ENCODE measurements around the gene SERPINB5. TPM values are rescaled to one million over a fixed set of nuclear protein-coding genes. Genes with fewer than 3 reads are reported as not detected.
A peak's percentile ranks its signal among the peaks of the same experiment; 100 is the strongest.

SERPINB5 gene
- total RNA-seq, 2 donors from 2014 or later, result 3.5 to 3.7 TPM

DNA sequence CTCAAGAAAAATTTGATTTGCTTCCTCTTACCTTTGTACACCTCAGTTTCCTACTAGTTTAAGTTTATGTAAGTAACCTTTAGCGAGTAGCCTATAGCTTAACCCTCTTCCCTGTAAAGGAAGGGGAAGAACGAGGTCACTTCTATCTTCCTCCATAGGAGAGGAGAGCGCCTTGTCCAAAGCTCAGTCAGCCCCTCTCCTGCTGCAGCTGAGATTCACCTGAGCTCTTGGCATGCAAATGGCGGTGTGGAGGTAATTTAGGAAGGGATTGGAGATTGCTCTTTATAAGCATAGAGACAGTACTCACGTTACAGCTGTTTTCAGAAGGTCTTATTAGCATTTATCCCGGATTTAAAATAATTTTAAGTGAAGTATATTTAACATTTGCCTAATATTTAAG is 37.6 kb downstream of the SERPINB5 start:
- ATAC-seq, result no peak
- DNase-seq, result no peak
- intact Hi-C loops (cut with DNase I, micrococcal nuclease), result no loop called here

DNA sequence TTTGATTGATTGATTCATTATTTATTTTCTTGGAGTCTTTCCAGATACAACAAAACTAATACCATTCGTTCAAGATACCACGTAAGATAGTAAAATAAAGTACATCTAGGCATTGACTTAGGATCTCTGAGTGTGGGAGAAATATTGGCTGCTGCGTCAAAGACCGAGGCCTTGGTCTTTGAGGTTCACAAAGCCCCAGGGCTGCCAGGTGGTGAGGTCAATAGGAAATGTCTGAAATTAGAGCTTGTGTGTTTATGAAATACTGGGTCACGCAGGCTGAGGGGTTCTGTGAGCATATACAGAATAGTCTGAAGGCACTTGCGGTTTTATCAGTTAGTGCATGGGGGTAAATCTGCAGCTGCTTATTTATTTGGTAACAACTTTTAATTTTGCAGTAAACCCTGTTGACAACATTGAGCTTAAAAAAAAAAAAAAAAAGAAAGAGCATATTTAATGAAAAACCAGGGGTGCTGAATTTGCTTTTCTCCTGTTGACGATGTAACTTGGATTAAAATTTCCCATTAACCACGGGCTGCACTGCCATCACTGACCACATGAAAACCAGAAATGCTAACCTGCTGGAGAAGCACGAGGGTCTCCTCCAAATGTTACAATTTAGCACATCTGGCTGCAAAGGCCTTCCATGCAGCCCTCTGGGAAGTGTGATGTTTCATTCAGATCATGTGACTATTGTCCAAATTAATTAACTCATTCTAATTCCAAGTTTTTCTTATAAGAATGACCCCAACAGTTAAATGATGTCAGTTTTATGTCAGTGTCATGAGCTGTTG is 38.3 kb downstream of the SERPINB5 start:
- ATAC-seq (no peak), DNase-seq (no peak)
- intact Hi-C loops (cut with DNase I, micrococcal nuclease), result loop anchor here in 1 of 2 donors (5.0 kb wide), 2 partner anchors 62 to 332 kb away; no protein-coding TSS in a partner anchor

DNA sequence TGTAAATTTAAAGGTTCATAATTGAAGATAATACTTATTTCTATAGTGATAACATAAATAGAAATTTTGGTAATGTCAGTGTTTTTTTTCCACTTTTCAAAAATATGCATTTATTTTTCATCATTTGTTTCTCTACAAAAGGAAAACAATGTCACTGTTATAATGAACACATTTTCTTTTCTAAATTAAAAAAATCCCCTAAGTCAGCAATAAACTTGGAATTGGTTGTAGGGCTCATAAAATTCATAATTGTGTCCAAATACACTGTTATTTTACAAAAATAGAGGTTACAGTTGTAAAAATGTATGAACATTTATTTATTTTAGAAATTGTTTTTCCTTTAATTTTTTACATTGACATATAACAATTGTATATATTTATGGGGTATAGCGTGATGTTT is 39.0 kb downstream of the SERPINB5 start:
- no peak for ATAC-seq
- DNase-seq, result no peak
- intact Hi-C loops (cut with DNase I, micrococcal nuclease), result loop anchor here in 1 of 2 donors (5.0 kb wide), 2 partner anchors 62 to 332 kb away; no protein-coding TSS in a partner anchor

GRCh38 chr18:63518178-63519012 is 41.6 kb downstream of the SERPINB5 start:
- DNase-seq (peak in 1 of 2 donors; percentile 39), ATAC-seq (peak; percentile 80)
- intact Hi-C loops (cut with DNase I, micrococcal nuclease), result loop anchor here in 1 of 2 donors (5.0 kb wide), 2 partner anchors 59 to 329 kb away; no protein-coding TSS in a partner anchor

- ATAC-seq, result no peak
- DNase-seq, result no peak
- intact Hi-C loops (cut with DNase I, micrococcal nuclease), result no loop called here
Observed at GRCh38 chr18:63520053-63520685, 43.4 kb downstream of the SERPINB5 start.

DNA sequence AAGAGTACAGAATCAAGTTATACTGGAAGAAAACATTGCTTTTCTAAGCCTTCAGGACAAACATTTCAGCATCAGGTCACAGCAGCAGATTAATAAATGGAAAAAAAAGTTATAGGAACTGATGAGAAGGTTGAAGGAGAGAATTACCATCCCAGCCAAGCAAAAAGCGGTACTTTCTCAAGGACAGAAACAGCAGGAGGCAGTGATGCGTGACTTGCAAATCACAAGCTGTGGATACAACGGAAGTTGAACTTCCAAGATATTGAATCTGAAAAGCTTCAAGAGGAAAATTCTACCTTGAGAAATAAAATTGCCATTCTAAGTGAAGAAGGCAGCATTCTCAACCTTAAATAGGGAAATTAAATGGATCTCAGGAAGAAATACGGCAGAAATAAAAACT is 46.9 kb downstream of the SERPINB5 start:
- ATAC-seq, result no peak
- intact Hi-C loops (cut with DNase I, micrococcal nuclease), result no loop called here
- DNase-seq, result no peak

- ATAC-seq (no peak), DNase-seq (no peak)
- intact Hi-C loops (cut with DNase I, micrococcal nuclease), result no loop called here
Observed at GRCh38 chr18:63527251-63527650, 50.5 kb downstream of the SERPINB5 start.

DNA sequence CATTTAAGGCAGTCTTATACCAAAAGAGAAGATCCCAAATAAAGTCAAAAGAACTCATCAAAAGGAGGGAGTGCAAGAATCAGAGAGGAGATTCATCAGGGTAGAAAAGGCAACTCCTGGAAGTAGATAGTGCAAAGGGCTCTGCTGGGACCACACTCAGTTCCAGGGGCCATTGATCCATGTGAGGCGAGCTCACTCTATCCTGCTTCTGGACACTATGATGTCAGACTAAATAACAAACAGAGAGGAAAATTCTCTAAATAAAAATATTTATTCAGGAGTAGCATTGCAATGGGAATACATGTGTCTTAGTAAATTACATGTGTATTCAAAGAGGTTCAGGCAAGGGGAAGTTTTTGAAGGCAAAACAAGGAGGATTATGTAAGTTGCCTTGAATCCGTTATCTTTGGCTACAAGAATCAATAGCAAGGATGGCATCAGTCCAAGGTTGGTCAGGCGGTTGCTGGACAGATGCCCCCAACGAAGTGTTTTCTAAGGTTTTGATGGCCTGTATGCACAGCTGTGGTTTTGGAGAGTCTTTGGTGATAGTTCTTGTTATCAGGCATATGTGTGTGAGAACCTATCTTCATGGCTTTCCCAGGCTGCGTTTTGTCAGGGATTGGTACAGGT is 52.2 kb downstream of the SERPINB5 start:
- intact Hi-C loops (cut with DNase I, micrococcal nuclease), result no loop called here
- no peak for ATAC-seq

DNA sequence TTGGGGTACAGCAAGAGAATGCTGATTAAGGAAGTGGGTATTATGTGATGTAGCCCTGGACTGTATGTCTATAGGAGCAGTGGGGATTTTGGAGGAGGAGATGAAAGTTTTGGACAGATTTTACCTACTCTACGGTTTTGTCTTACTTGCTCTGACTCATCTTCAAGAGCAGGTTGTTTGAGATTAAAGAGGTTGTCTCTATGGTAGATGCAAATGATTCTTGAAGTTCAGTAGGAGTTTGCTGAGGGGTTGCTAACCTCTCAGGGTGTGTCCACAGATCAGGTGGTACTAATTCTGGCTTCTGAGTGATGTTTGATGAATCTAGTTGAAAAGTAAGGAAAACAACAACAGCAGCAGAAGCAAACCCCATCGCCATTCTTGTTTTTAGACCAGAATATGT is 55.7 kb downstream of the SERPINB5 start:
- intact Hi-C loops (cut with DNase I, micrococcal nuclease), result no loop called here
- no peak for ATAC-seq
- no peak for DNase-seq

More for the DNA sequence above, 52.2 kb downstream of the SERPINB5 start:
- no peak for DNase-seq

DNA sequence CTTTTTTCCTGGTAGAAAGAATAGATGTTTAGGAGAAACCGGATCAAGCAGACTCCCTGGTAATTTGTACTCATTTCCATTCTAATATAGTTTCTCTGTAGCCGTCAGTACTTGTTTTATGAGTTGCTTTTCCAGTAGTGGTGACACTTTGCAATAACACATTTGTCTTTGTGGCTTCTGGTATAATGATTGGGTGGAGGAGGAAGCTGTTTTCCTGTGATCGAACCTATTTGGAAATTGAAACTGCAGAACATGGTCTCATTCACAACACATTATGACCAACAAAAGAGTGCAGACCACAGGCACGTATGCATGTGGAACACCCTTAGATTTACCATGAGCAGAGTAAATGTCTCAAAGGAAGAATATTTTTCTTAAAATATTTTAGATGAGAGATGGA is 57.9 kb downstream of the SERPINB5 start:
- ATAC-seq (no peak), DNase-seq (no peak)
- intact Hi-C loops (cut with DNase I, micrococcal nuclease), result no loop called here

DNA sequence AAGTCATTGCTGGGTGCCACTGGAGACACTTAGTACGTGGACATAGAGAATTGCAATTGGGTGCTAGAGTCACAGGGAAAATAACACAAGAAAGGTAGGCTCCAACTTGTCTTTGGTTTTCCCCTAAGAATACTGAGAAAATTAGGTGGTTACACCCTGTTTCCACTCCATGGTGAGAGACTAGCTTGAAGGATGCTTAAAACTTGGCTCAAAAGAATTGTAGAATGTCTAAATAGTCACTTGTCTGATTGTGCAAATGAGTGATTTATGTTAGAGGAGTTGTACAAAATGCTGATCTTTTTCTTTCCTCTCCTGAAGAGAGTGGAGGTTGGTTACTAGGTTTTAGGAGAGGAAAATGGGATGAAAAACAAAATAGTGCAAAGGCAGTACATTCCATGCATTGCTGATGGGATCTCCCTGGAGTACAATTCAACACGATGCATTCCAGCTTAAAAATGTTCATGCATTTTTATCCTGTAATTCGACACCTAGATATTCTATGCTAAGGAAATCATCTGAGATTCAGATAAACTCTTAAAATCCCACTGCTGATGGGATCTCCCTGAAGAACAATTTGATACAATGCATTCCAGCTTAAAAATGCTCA is 63.2 kb downstream of the SERPINB5 start:
- ATAC-seq (no peak), DNase-seq (no peak)
- intact Hi-C loops (cut with DNase I, micrococcal nuclease), result no loop called here

DNA sequence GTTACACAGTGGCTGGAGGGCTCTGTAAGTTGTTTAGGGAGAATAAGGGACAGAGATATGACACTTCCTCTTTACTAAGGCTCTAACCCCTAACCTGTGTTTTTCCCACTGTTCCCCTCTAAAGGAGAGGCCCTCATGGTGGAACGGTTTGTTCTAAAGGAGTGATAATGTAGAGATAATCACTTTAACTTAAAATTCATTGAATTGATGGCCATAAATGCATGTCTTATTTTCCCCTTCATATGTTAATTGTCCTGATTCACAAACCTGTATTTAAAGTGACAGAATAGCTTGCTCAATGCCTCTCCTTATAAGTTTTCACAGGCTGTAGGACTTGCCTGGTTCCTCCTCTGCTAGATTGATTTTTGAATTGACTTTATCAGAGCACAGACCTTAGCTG is 65.3 kb downstream of the SERPINB5 start, which contains the start of gene SERPINB12:
Gene SERPINB12 (plus strand): TSS at position 301 of the 400 bp plus-strand sequence. CDS start 13,791 bp downstream, outside the sequence.
- no peak for ATAC-seq
- intact Hi-C loops (cut with DNase I, micrococcal nuclease), result no loop called here

GRCh38 chr18:63544017-63544416 is 67.3 kb downstream of the SERPINB5 start:
- ATAC-seq, result no peak
- intact Hi-C loops (cut with DNase I, micrococcal nuclease), result no loop called here
- DNase-seq, result no peak

More for the DNA sequence above, 65.3 kb downstream of the SERPINB5 start, which contains the start of gene SERPINB12:
- DNase-seq, result no peak

- no peak for ATAC-seq
- intact Hi-C loops (cut with DNase I, micrococcal nuclease), result no loop called here
Observed at GRCh38 chr18:63545000-63545399, 68.2 kb downstream of the SERPINB5 start.

GRCh38 chr18:63550068-63550467 is 73.3 kb downstream of the SERPINB5 start:
- DNase-seq, result no peak
- intact Hi-C loops (cut with DNase I, micrococcal nuclease), result no loop called here
- ATAC-seq, result no peak

More at GRCh38 chr18:63545000-63545399, 68.2 kb downstream of the SERPINB5 start:
- no peak for DNase-seq

DNA sequence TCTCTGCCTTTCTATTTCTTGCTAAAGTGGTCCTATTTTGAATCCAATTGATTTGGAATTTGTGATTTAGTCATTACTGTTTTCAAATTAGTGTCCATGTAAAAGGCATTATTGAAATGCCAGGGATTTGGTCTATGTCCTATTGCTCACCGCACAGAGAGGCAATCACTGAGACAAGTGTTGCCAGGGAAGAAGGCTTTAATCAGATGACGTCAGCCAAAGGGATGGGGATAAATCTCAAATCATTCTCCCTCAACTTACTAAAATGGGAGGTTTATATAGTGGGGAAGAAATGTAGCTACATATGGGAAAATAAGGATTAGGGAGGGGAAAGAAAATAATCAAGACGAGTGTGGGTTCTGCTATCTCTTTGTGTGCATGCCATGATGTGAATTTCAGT is 75.0 kb downstream of the SERPINB5 start:
- intact Hi-C loops (cut with DNase I, micrococcal nuclease), result no loop called here
- no peak for DNase-seq

GRCh38 chr18:63552581-63552980 is 75.8 kb downstream of the SERPINB5 start:
- intact Hi-C loops (cut with DNase I, micrococcal nuclease), result no loop called here
- ATAC-seq (no peak), DNase-seq (no peak)

More for the DNA sequence above, 75.0 kb downstream of the SERPINB5 start:
- no peak for ATAC-seq

DNA sequence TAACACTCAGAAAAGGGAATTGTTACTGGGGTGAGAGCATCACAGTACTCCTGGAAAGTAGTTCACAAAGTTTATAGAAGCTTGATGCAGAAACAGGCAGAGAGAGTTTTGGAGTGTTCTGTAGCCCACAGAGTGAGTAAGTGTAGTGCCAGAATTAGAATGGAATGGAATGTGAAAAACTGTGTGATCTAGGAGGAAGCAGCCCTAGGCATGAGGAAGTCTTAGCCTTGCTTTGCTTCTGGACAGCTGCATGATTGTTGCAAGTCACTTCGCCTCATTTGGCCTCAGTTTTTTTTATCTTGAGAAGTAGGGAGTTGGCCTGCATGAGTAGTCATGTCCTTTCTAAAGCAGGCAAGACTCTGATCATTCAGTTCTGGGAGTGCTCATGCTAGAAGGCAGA is 76.3 kb downstream of the SERPINB5 start:
- ATAC-seq (no peak), DNase-seq (no peak)
- intact Hi-C loops (cut with DNase I, micrococcal nuclease), result no loop called here
